Small intestine (tissue), 7 donors: ENCODE data around the gene PISD. TPM values are rescaled to one million over a fixed set of nuclear protein-coding genes. Genes with fewer than 3 reads are reported as not detected.

Experiments used
- DNase-seq, 2 donors: peaks; one replicate each; pipeline versions ENCODE4 v3.0.0 to v3.0.0-alpha.2; 2013
- FAIRE-seq: peaks from 2 replicates; lab custom pipeline; 2012; peaks lifted over from hg19 to GRCh38; lab: Jason Lieb, UNC
- H3K27ac ChIP-seq, 3 donors: one replicate each; pipeline ENCODE4 v1.5.1; 2013; ENCODE audit warnings: low read length in 2 of 3, mild to moderate bottlenecking in 2 of 3, control low read depth in 1 of 3, inconsistent platforms in 1 of 3, low read depth in 1 of 3, moderate library complexity in 1 of 3
- H3K27me3 ChIP-seq, 3 donors: one replicate each; pipeline ENCODE4 v1.6.1; 2013; ENCODE audit warnings: low read length in 3 of 3, inconsistent platforms in 1 of 3; ENCODE audit not compliant: control insufficient read depth in 3 of 3, insufficient read depth in 3 of 3
- H3K36me3 ChIP-seq, 3 donors: one replicate each; pipeline ENCODE4 v1.6.1; 2013; ENCODE audit warnings: low read length in 3 of 3, inconsistent platforms in 1 of 3, low read depth in 1 of 3, mild to moderate bottlenecking in 1 of 3, moderate library complexity in 1 of 3; ENCODE audit not compliant: control insufficient read depth in 3 of 3, insufficient read depth in 2 of 3
- H3K4me1 ChIP-seq, 3 donors: one replicate each; pipeline ENCODE4 v1.6.1; 2013; ENCODE audit warnings: low read length in 2 of 3, inconsistent platforms in 1 of 3, low read depth in 1 of 3, mild to moderate bottlenecking in 1 of 3, moderate library complexity in 1 of 3; ENCODE audit not compliant: control insufficient read depth in 3 of 3, insufficient read depth in 2 of 3
- H3K4me3 ChIP-seq, 3 donors: one replicate each; pipeline ENCODE4 v1.5.1; 2013; ENCODE audit warnings: low read length in 3 of 3, control low read depth in 1 of 3, inconsistent platforms in 1 of 3, low read depth in 1 of 3, mild to moderate bottlenecking in 1 of 3, moderate library complexity in 1 of 3
- H3K9me3 ChIP-seq, 2 donors: one replicate each; pipeline ENCODE4 v1.6.1; 2013; ENCODE audit warnings: low read depth in 1 of 2, low read length in 1 of 2; ENCODE audit not compliant: control insufficient read depth in 2 of 2, insufficient read depth in 1 of 2
- WGBS, 3 donors: extraction: QIAGEN DNeasy Blood & Tissue Kit; methylation state at CpG; one replicate each; pipeline ENCODE4 v1.1.7; 2013; 5-methylcytosine and 5-hydroxymethylcytosine counted together
- polyA plus RNA-seq, 4 donors: library from polyadenylated mRNA; stranded (reverse) in 3 of 4; unstranded in 1 of 4; fragments of 200-250 nt in 3 of 4; fragments of 120-200 nt in 1 of 4; gene quantifications; one replicate each; pipeline versions ENCODE4 v1.2.1 to v1.2.3, GENCODE V29; 2013
- donor health status: healthy with polysubstance abuse.
- donor health status: control.
- donor health status: control.
- donor health status: Bipolar disorder and iron deficiency.
- donor health status: healthy.

PISD gene
- polyA plus RNA-seq, 4 donors: 17.3 to 45.7 (median 26.7) TPM

DNA sequence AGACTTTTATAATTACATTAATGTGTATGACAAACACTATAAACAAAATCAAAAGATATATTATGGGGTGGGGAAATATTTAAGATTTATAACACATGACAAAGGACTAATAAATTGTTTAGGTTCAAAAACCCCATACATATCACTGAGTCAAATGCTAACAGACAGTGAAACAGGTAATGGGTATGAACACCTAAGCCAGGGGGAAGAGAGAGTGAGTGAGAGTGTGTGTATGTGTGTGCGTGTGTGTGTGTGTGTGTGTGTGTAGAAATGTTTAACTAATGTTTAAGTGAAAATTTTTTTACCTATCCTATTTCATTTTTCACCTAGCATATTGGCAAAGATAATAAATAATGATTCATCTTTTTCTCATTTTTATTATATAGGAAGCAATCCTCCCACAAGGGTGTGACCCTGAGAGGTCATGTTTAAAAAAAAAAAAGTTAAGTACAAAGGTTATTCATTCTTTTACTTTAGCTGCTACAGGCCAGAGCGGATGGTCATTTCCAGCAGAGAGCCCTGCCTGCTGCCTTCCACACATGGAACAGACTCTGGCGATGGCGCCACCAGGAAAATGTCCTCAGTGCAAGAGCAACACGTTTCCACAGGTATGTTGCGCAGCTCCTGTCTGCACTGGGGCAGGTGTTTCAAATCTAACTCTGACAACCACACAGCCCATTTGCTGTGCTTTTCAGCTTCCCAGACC lies 72.9 kb downstream of the PISD start:
- H3K27ac ChIP-seq: peak overlapping the region in 1 of 3 donors; percentile 80

DNA sequence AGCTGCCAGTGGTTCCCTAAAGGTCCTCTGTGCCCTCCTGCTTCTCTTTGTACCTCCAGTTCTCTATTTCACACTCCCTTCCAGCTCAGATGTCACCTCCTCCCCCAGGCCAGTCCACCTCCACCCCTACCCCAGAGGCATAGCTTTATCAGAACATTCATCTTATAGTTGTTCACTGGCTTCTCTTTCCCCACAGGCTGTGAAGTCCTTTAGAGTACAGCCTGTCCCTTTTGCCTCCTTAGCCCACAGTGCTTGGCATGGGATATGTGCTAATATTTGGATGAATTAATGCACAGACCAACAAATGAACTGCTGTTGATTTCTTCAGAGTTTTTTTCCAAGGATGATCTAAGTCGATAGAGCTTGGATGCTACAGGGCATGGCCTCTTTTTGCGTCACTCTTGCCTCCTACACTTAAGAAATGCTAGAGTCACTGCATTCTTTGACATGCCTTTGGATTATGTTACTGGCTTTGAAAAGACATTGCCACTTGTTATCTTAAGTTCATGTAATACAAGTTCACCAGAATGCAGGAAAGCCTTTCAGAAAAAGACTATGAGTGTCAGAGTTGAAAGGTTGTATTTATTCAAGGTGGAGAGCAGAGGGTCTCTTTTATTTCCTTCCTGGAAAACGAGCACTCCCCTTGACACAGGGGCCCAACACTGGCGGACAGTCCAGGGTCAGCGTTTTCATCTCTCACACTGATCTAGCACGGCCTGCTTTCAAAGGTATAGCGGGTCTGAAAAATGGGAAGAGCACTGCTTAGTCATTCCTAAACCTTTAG lies 75.7 kb downstream of the PISD start:
- 77 to 80% (median 79%) methylated on average over 7 of the region's 7 CpGs for WGBS, 3 donors
- Histone ChIP-seq H3K9me3 (no peaks in the 10 kb centered on the region), H3K4me3 (no peak overlapping the region), H3K27ac (peak overlapping the region in 1 of 3 donors; percentile 41), H3K36me3 (peaks cover 0 to 13% (median 11%) of the 10 kb centered on the region in 3 donors), H3K4me1 (peaks cover 0 to 23% (median 0%) of the 10 kb centered on the region in 3 donors), H3K27me3 (no peaks in the 10 kb centered on the region)
- FAIRE-seq (no peak), DNase-seq (peak in 1 of 2 donors; percentile 45)

More for the DNA sequence above, 72.9 kb downstream of the PISD start:
- Histone ChIP-seq H3K9me3 (no peaks in the 10 kb centered on the region), H3K4me1 (peaks cover 0 to 23% (median 0%) of the 10 kb centered on the region in 3 donors), H3K27me3 (no peaks in the 10 kb centered on the region), H3K36me3 (peaks cover 0 to 11% (median 11%) of the 10 kb centered on the region in 3 donors), H3K4me3 (peak overlapping the region in 2 of 3 donors; percentile 31 to 33)
- FAIRE-seq (no peak), DNase-seq (peak; percentile 70)
- WGBS, 3 donors: 67 to 75% (median 75%) methylated on average over 6 of the region's 6 CpGs

DNA sequence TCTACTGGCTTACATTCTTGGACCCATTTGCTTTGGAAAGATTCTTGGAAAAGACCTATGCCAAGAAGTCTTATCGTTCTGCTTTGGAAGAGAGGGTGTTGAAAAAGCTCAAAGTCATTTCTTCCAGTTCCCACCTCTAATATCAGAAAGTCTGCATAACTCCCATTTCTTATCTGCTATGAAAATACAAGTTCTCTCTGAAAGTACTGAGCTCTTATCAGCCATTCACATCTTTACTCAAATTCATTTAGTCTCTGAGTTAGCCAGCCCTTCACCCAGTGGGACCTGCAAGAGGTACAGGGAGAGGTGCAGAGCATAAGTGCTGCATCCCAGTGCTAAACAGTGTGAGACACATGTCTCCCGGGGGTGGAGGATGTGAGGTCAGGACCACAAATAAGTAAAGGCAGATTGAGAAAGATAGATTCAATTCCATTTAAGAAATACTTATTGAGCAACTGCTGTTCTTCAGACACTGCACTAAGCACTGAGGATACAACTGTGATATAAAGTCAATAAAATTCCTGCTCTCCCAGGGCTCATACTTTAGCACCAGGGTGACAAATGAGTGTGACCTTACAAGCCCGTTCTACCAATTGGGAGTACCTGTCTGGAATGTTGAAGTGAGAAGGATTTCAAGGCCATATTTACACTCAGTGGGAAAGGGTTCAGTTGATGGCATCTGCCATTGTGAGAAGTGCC lies 76.7 kb downstream of the PISD start:
- Histone ChIP-seq H3K27me3 (no peaks in the 10 kb centered on the region), H3K36me3 (peaks cover 0 to 13% (median 11%) of the 10 kb centered on the region in 3 donors), H3K27ac (no peak overlapping the region), H3K4me1 (peaks cover 0 to 23% (median 0%) of the 10 kb centered on the region in 3 donors), H3K4me3 (no peak overlapping the region), H3K9me3 (no peaks in the 10 kb centered on the region)
- 69 to 75% (median 70%) methylated on average over 3 of the region's 3 CpGs for WGBS, 3 donors
- no peak for DNase-seq
- no peak for FAIRE-seq

DNA sequence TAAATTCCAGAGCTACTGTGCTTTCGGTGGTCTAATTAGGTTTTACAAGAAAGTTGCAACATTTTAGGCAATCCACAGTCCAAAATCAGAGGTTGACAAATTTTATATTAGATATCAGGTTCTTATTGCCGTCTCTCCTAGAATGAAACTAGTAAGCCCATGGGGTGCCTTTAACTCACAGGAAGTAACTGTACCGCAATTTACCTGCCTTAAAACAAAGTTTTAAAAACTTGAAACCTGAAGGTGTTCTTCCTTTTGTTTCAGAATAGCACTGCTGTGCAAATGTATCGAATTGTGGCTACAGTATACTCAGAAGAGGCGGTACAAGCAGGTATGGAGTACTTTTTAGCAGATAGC lies 77.2 kb downstream of the PISD start:
- Histone ChIP-seq H3K9me3 (no peaks in the 10 kb centered on the region), H3K27ac (no peak overlapping the region), H3K36me3 (peaks cover 0 to 13% (median 11%) of the 10 kb centered on the region in 3 donors), H3K4me3 (no peak overlapping the region), H3K27me3 (no peaks in the 10 kb centered on the region), H3K4me1 (peaks cover 0 to 23% (median 0%) of the 10 kb centered on the region in 3 donors)
- no peak for DNase-seq
- no peak for FAIRE-seq
- 89 to 92% (median 89%) methylated on average over 5 of the region's 5 CpGs for WGBS, 3 donors

DNA sequence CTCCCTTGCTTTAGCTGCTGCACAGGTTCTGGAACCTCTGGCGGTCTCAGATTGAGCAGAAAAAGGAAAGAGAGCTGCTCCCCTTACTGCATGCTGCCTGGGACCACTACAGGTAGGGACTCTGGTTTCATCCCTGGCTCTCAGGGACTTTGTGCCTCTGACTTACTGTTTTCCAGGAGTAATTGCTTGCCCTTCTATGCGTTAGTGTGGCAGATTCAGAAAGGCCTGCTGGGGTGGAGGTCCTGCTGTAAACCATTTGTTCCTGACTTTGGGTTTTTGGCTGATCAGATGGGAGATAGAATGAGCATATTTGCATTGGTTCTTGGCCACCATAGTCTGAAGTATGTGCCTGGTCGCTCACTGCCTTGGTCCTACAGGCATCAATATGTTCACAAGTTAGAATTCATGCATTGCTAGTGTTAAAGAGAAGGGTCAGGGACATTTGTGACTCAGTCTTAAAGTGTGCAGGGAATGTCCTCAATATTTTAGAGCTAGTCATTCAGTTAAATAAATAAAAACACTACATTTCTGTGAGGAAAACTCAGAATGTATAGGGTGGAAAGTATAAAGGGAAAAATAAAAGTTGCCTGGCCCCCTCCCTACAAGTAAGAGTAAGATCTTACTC lies 78.0 kb downstream of the PISD start:
- no peak overlapping the region for H3K27ac ChIP-seq
- H3K36me3 ChIP-seq: peaks cover 0 to 11% (median 10%) of the 10 kb centered on the region in 3 donors
- H3K27me3 ChIP-seq: no peaks in the 10 kb centered on the region
- no peak overlapping the region for H3K4me3 ChIP-seq
- FAIRE-seq (no peak), DNase-seq (no peak)
- no peaks in the 10 kb centered on the region for H3K9me3 ChIP-seq
- WGBS, 3 donors: 93 to 95% (median 94%) methylated on average over 3 of the region's 3 CpGs
- H3K4me1 ChIP-seq: peaks cover 0 to 17% (median 0%) of the 10 kb centered on the region in 3 donors

DNA sequence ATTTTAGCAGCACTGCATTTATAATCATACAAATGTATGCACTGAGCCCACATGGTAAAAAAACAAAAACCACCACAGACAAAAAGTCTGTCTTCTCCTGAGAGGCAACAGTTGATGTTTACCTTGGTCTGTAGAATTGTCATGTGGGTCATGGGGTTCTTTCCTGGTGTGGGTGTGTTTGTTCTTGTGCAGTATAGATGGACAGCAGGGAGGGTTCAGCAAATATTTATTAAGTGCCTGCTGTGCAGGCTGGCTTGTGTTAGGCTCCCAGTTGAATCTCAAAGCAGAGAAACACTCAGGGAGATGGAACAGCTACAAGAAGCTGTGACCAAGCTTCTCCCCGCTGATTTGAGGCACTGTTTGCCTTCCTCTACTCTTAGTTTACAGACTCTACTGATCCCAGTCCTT lies 82.2 kb downstream of the PISD start:
- Histone ChIP-seq H3K27me3 (no peaks in the 10 kb centered on the region), H3K27ac (no peak overlapping the region), H3K4me3 (no peak overlapping the region), H3K36me3 (peaks cover 4 to 21% (median 8%) of the 10 kb centered on the region in 3 donors), H3K9me3 (no peaks in the 10 kb centered on the region), H3K4me1 (no peaks in the 10 kb centered on the region)
- DNase-seq (peak; percentile 24 to 47), FAIRE-seq (no peak)
- 73 to 76% (median 73%) methylated on average over 1 of the region's 1 CpG for WGBS, 3 donors

DNA sequence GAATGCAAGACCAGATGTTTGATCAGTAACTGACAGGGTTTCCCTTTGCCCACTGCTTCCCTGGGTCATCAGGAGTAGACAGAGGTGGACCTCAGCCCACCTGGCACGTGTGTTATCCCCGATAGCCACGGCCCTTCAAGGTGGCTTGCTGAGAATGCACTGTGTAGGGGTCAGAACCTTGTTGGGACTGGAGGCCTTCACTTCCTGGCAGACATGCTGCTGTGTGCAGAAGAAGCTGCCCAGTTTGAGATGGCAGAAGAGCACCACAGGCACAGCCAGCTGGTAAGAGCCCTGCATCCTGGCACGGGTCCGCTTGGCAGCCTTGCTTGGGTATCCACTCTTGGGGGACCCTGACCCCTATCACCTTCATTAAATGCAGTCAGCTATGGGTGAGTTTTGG lies 83.8 kb downstream of the PISD start:
- Histone ChIP-seq H3K4me1 (no peaks in the 10 kb centered on the region), H3K27me3 (no peaks in the 10 kb centered on the region), H3K4me3 (no peak overlapping the region), H3K36me3 (peaks cover 8 to 22% (median 8%) of the 10 kb centered on the region in 3 donors), H3K27ac (no peak overlapping the region), H3K9me3 (no peaks in the 10 kb centered on the region)
- FAIRE-seq (no peak), DNase-seq (no peak)
- WGBS, 3 donors: 86 to 96% (median 93%) methylated on average over 5 of the region's 5 CpGs

DNA sequence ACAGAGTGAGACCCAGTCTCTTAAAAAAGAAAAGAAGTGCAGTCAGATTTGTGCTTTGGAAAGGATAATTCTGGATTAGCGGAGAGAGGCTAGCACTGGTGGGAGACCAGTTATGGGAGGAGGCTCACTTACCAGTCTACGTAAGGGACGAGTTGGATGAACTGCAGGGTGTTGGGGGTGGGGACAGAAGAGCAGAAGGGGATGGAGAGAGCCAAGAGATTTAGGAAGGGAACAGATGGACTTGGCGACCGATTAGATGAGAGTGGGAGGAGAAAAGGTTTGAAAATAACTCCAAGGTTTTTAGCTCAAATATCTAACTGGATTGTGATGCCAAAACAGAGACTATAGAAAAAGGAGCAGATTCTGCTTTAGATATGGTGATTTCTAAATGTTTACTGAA lies 84.3 kb downstream of the PISD start:
- no peak for FAIRE-seq
- no peak overlapping the region for H3K4me3 ChIP-seq
- H3K27me3 ChIP-seq: no peaks in the 10 kb centered on the region
- H3K27ac ChIP-seq: no peak overlapping the region
- 81 to 94% (median 90%) methylated on average over 5 of the region's 5 CpGs for WGBS, 3 donors
- H3K36me3 ChIP-seq: peaks cover 8 to 25% (median 8%) of the 10 kb centered on the region in 3 donors
- no peak for DNase-seq
- H3K4me1 ChIP-seq: no peaks in the 10 kb centered on the region
- no peaks in the 10 kb centered on the region for H3K9me3 ChIP-seq
